PC-3 (cell line): Measurements from ENCODE around the gene TYW3.

Source experiments
- EZH2 ChIP-seq: fragments of 300-600 bp; sonication (generic); IDR thresholded peaks from one replicate; pipeline ENCODE4 v1.6.1; 2017; ENCODE audit warnings: antibody characterized with exemption, mild to moderate bottlenecking, low read length; ENCODE audit not compliant: unreplicated experiment
- EZH2phosphoT487 ChIP-seq: fragments of 300-600 bp; sonication (generic); IDR thresholded peaks from 2 replicates; pipeline ENCODE4 v1.6.1; 2018; ENCODE audit warnings: mild to moderate bottlenecking, antibody characterized with exemption, low read length, borderline replicate concordance
- TF ChIP-seq, protein P1 (sequence below): fragments of 300-600 bp; sonication (generic); conservative IDR thresholded peaks from 2 replicates; pipeline ENCODE4 v1.5.1; 2017; ENCODE audit warnings: antibody characterized with exemption, low read depth, mild to moderate bottlenecking, low read length

- TF ChIP-seq, protein P1, sequence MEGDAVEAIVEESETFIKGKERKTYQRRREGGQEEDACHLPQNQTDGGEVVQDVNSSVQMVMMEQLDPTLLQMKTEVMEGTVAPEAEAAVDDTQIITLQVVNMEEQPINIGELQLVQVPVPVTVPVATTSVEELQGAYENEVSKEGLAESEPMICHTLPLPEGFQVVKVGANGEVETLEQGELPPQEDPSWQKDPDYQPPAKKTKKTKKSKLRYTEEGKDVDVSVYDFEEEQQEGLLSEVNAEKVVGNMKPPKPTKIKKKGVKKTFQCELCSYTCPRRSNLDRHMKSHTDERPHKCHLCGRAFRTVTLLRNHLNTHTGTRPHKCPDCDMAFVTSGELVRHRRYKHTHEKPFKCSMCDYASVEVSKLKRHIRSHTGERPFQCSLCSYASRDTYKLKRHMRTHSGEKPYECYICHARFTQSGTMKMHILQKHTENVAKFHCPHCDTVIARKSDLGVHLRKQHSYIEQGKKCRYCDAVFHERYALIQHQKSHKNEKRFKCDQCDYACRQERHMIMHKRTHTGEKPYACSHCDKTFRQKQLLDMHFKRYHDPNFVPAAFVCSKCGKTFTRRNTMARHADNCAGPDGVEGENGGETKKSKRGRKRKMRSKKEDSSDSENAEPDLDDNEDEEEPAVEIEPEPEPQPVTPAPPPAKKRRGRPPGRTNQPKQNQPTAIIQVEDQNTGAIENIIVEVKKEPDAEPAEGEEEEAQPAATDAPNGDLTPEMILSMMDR, result no peak
- TF ChIP-seq EZH2, result no peak
- TF ChIP-seq EZH2phosphoT487, result no peak
Observed at GRCh38 chr1:74790453-74790852, 57.5 kb downstream of the TYW3 start.
